Vagina (tissue), 2 donors: ENCODE measurements around the gene FUT6.

Source experiments
- CTCF ChIP-seq, 3 experiments: fragments of 450-650 bp in 2 of 3; fragments of 200-600 bp in 1 of 3; sonication (generic) in 1 of 3; IDR thresholded peaks; one replicate each; pipeline ENCODE4 v1.5.1; 2017 to 2019; ENCODE audit warnings: antibody characterized with exemption in 3 of 3, mild to moderate bottlenecking in 2 of 3, moderate library complexity in 2 of 3
- POLR2A ChIP-seq, 2 donors: fragments of 450-650 bp; IDR thresholded peaks; one replicate each; pipeline ENCODE4 v1.6.1; 2017; ENCODE audit warnings: antibody characterized with exemption in 2 of 2, mild to moderate bottlenecking in 2 of 2, moderate library complexity in 2 of 2

GRCh38 chr19:5814123-5814851 is 25.2 kb downstream of the FUT6 start:
- TF ChIP-seq POLR2A (IDR thresholded peaks at IDR 0.05) (no peak), CTCF (IDR thresholded peaks at IDR 0.05) (no peak)
